Measurements from ENCODE around the gene ZAR1L.

The ZAR1L gene

DNA sequence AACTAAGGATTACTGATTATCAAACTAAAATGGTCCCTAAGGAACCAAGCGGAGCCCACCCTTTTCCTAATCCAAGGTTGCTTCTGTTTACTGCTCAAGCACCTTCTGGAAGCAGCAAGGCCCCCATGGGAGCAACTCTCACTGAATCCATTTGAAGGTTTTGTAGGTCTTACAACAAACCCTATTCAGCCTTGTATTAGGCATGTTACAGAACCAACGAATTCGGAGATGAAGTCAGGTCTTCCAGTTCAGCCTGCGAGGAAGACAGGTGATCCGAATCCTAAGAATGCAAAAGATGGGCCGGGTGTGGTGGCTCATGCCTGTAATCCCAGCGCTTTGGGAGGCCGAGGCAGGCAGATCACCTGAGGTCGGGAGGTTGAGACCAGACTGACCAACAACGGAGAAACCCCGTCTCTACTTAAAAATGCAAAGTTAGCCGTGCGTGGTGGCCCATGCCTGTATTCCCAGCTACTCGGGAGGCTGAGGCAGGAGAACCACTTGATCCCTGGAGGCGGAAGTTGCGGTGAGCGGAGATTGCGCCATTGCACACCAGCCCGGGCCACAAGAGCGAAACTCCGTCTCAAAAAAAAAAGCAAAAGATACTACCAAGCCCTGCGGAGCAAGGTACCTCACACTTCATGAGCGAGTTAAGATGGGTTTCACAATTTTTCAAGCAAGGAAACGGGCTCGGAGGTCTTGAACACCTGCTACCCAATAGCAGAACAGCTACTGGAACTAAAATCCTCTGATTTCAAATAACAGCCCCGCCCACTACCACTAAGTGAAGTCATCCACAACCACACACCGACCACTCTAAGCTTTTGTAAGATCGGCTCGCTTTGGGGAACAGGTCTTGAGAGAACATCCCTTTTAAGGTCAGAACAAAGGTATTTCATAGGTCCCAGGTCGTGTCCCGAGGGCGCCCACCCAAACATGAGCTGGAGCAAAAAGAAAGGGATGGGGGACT lies 609 bp downstream of the ZAR1L start:
- H3K4me3 ChIP-seq (ENCODE audit: low read length): peak overlapping the region; percentile 93
- DNase-seq (ENCODE audit: low read depth): peak; percentile 42
- TF ChIP-seq, protein P1, sequence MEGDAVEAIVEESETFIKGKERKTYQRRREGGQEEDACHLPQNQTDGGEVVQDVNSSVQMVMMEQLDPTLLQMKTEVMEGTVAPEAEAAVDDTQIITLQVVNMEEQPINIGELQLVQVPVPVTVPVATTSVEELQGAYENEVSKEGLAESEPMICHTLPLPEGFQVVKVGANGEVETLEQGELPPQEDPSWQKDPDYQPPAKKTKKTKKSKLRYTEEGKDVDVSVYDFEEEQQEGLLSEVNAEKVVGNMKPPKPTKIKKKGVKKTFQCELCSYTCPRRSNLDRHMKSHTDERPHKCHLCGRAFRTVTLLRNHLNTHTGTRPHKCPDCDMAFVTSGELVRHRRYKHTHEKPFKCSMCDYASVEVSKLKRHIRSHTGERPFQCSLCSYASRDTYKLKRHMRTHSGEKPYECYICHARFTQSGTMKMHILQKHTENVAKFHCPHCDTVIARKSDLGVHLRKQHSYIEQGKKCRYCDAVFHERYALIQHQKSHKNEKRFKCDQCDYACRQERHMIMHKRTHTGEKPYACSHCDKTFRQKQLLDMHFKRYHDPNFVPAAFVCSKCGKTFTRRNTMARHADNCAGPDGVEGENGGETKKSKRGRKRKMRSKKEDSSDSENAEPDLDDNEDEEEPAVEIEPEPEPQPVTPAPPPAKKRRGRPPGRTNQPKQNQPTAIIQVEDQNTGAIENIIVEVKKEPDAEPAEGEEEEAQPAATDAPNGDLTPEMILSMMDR (IDR thresholded peaks at IDR 0.05; ENCODE audit: insufficient read depth, low read depth, low read length, missing control alignments): no peak

DNA sequence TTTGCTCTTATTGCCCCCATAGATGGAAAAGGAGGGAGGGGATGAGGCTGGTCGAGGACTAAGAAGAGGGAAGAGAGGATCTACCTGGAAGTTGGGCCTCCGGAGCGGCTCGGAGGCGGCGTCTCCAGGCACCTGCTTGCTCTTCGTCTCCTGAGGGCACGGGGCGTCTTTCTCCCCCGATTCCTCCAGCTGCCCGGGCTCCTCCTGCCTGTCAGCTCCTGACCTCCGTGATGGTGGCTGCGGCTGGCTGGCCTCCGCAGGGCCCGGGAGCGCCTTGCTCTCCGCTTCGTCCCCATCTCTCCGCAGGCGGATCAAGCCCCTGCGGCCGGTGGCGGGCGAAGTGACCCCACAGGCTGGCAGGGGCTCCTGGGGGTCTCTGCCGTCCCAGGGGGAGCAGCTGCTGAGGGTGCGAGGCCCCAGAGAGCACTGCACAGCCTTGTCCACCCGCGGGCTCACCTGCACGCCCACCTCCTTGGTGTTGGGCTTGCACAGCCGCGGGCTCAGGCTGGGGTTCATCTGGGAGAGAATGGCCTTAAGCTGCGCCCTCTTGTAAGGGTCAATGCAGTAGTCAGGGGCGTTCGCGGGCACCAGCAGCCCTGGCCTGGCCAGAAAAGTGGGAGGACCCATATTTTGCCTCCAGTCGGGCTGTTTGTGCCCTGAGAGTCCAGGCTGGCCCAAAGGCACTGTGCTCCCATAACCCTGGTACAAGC lies 3.8 kb downstream of the ZAR1L start:
- H3K4me3 ChIP-seq (ENCODE audit: low read length): no peak overlapping the region
- TF ChIP-seq, protein P1 (IDR thresholded peaks at IDR 0.05; ENCODE audit: insufficient read depth, low read depth, low read length, missing control alignments): no peak
- DNase-seq (ENCODE audit: low read depth): no peak

DNA sequence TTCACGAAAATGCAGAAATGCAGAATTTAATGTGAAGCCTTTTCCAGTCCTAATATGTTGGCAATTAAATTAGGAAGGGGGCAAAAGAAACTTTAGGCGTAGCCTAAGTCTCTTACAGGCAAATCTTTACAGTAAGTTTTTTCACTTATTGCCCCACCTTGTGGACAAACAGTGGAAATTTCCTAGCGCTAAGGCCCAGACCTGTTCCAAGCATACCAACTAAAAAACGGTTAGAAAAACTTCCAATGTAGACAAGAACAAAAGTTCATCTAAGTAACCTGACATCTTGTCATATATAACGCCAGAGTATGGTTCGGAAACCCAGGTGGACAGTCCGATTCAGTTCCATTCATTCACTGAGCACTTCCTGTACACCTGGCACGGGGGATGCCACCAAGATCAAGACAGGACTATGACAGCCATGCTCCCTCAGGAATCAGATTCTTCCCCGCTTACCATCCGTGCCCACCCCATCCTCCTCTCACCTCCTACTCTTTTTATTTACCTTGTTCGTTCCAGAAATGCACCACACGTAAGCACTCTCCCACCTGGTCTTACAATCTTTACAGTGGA lies 4.9 kb downstream of the ZAR1L start:
- H3K4me3 ChIP-seq (ENCODE audit: low read length): no peak overlapping the region
- peak; percentile 65 for DNase-seq (ENCODE audit: low read depth)

DNA sequence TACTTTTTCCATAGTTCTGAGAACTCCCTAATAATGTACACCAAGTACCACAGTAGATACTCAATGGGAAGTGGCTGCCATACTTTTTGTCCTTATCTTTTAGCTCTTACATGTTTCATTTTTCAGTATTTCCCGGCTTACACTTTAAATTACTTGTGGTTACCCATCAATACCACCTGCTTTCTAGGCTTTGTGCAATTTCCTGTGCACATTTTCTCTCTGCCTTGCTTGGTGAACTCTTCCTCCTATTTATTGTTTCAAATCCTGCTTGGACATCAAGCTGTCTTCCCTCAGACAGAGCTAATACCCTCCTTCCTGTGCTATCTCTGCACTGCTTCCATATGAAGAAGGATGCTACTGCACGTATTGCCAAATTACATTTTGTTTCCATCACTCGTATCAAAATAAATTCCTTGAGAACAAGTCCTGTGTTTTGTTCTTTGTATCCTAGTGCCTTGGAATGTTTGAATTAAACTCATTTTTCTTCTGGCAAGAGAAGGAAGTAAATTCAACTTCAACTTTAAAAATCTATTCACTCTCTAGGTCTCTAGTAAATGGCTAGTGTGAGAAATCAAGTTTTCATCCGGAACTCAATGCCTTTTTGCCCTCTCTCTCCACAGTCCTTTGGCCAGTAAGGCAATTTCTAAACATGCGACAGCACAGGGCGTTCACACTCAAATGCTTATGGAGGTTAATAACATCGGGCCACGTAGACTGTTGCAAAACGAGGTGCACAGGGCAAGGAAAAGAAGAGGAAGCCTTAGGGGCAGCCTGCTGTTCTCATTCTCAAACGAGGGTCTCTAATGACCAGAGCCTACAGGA lies 5.6 kb downstream of the ZAR1L start:
- H3K4me3 ChIP-seq (ENCODE audit: low read length): no peak overlapping the region
- no peak for DNase-seq (ENCODE audit: low read depth)
- TF ChIP-seq, protein P1 (IDR thresholded peaks at IDR 0.05; ENCODE audit: insufficient read depth, low read depth, low read length, missing control alignments): no peak

More for the DNA sequence above, 4.9 kb downstream of the ZAR1L start:
- TF ChIP-seq, protein P1 (IDR thresholded peaks at IDR 0.05; ENCODE audit: insufficient read depth, low read depth, low read length, missing control alignments): peak; percentile 75

- DNase-seq (ENCODE audit: low read depth): no peak
Observed at GRCh38 chr13:32305646-32306045, 9.5 kb downstream of the ZAR1L start.

GRCh38 chr13:32302461-32302860 lies 12.7 kb downstream of the ZAR1L start:
- no peak for DNase-seq (ENCODE audit: low read depth)
- no peak overlapping the region for H3K4me3 ChIP-seq (ENCODE audit: low read length)
- TF ChIP-seq, protein P1 (IDR thresholded peaks at IDR 0.05; ENCODE audit: insufficient read depth, low read depth, low read length, missing control alignments): no peak

More at GRCh38 chr13:32305646-32306045, 9.5 kb downstream of the ZAR1L start:
- H3K4me3 ChIP-seq (ENCODE audit: low read length): no peak overlapping the region
- TF ChIP-seq, protein P1 (IDR thresholded peaks at IDR 0.05; ENCODE audit: insufficient read depth, low read depth, low read length, missing control alignments): no peak
